Head of caudate nucleus (tissue), 42 donors: ENCODE results near the gene TEN1.
"Not testable (repeated sequence)": the region's sequence is repeated elsewhere in the genome, so short reads cannot be mapped to it uniquely, and the experiment has no call there.

ENCODE experiments used
- DNase-seq, 42 donors: peaks; one replicate each; pipeline versions ENCODE4 v3.0.0 to v3.0.0-alpha.2; 2020 to 2021; ENCODE audit warnings: mixed read lengths in 7 of 42
- intact Hi-C: fragments of 100-400 bp; cut with DNase I; formaldehyde crosslinking; loops from one replicate; pipeline ENCODE4 v1.15.0; 2022

Gene TEN1

DNA sequence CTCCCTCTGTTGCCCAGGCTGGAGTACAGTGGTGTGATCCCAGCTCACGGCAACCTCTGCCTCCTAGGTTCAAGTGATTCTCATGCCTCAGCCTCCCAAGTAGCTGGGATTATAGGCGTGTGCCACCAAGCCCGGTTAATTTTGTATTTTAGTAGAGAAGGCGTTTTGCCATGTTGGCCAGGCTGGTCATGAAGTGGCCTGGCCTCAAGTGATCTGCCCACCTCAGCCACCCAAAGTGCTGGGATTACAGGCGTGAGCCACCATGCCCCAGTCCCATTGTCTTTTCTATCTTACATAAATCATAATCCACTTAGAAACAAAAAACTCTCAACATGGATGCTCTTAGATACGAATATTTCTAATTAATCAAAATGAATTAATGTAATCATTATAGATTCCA is 3.9 kb upstream of the TEN1 start:
- not testable (repeated sequence) for DNase-seq
- intact Hi-C loops = loop anchor here (5.0 kb wide), 1 partner anchor 33 kb away; the partner anchor contains the start of gene FBF1

DNA sequence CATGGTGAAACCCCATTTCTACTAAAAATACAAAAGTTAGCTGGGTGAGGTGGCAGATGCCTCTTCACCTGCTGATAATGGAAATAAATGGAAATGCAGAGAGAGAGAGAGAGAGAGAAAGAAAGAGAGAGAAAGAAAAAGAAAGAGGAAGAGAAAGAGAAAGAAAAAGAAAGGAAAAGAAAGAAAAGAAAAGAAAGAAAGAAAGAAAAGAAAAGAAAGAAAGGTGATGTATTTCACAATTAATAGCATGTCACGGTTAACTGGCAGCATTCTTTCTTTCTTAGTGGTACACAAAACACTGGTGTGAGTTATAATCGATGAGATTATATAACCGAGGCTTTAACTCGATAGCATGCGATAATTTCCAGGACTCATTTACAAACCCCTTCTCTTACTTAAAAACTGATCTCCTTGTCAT is 3.3 kb upstream of the TEN1 start:
- intact Hi-C loops = loop anchor here (5.0 kb wide), 1 partner anchor 33 kb away; the partner anchor contains the start of gene FBF1
- no peak for DNase-seq

DNA sequence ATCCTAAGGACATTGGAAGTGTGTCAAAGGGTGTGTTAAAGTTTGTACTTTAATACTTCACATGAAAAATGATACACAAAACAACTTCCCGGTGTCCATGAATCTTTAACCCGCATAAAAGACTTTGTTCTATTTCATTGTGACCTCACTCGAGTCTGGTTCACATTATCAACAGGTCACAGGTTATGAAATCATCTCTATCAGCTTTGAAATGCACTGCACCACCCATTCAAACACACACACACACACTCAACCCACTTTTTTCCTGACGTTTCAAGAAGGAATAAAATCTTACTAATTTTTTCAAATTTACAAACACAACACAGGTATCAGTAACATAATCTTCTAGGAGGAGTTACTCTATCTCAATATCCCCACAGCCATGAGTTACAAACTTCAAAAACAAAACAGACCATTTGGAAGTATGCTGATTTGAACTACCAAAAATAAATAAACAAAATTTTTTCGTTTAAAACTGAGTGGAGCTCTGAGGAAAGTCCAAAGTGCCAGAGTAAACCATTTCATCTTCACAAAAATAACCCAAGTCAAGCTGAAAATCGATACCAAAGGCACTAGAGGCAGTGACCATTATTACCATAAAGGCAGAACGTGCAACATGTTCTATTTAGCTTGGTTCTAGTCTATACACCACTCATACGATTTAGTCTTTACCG is 2.7 kb upstream of the TEN1 start:
- no peak for DNase-seq
- intact Hi-C loops = loop anchor here (5.0 kb wide), 1 partner anchor 34 kb away; the partner anchor contains the start of gene FBF1

DNA sequence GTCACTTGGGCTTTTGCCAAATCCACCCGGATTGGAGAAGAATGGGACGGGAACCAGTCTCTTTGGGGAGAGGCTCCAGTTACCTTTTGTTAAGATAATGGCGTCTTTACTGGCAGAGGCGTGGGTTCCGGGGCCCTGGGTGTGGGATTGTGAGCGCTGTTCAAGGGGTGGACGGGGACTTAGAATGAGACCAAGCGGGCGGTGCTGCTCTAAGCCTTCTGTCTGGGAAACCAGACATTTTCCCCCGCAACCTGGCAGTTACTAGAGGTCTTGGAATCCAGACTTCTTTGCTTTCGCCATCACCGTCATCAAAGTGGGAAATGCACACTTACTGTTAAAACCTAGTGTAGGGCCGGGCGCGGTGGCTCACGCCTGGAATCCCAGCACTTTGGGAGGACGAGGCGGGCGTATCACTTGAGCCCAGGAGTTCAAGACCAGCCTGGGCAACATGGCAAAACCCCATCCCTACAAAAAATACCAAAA is 706 bp downstream of the TEN1 start:
- DNase-seq = no peak
- intact Hi-C loops = loop anchor here (5.0 kb wide), 1 partner anchor 37 kb away; the partner anchor contains the start of gene FBF1

DNA sequence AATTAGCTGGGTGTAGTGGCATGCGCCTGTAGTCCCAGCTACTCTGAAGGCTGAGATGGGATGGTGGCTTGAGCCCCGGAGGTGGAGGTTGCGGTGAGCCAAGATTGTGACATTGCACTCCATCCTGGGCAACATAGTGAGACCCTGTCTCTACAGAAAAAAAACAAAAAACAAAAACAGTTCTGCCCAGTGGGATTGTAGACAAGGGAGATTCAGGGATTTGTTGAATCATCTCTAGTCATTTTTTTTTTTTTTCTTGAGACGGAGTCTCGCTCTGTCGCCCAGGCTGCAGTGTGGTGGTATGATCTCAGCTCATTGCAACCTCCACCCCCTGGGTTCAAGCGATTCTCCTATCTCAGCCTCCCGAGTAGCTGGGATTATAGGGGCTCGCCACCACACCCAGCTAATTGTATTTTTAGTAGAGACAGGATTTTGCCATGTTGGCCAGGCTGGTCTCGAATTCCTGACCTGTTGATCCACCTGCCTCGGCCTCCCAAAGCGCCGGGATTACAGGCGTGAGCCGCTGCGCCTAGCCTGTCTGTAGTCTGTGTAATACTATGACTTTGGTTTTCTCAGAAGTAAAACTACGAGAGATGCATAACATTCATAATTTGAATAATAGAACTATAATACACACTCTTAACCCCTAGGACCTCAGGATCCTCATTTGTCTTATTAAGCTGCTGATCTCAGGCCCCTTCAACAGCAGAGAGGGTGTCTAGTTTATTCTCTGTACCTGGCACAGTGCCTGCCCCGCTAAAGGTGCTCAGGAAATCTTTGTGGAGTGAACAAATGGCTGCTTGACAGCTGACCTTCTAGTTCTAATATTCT is 1.4 kb downstream of the TEN1 start:
- peak in 1 of 42 donors; percentile 31 for DNase-seq
- intact Hi-C loops = no loop called here

DNA sequence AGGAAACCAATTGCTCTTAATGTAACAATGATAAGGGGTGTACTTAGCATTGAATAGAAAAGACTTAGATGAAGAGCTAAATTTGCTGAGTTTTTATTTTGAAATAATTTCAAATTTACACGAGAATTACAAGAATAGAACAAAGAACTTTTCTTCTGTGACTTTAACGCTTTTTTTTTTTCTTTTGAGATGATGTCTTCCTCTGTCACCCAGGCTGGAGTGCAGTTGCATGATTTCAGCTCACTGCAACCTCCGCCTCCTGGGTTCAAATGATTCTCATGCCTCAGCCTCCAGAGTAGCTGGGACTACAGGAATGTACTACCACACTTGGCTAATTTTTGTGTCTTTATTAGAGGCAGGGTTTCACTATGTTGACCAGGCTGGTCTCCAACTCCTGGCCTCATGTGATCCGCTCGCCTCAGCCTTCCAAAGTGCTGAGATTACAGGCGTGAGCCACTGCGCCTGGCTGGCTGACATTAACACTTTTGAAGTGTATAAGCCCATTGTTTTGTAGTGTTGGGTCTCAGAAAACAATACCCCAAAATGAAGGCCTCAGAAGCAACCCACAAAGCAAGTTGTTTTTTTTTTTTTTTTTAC is 2.1 kb downstream of the TEN1 start:
- no peak for DNase-seq
- intact Hi-C loops = no loop called here

DNA sequence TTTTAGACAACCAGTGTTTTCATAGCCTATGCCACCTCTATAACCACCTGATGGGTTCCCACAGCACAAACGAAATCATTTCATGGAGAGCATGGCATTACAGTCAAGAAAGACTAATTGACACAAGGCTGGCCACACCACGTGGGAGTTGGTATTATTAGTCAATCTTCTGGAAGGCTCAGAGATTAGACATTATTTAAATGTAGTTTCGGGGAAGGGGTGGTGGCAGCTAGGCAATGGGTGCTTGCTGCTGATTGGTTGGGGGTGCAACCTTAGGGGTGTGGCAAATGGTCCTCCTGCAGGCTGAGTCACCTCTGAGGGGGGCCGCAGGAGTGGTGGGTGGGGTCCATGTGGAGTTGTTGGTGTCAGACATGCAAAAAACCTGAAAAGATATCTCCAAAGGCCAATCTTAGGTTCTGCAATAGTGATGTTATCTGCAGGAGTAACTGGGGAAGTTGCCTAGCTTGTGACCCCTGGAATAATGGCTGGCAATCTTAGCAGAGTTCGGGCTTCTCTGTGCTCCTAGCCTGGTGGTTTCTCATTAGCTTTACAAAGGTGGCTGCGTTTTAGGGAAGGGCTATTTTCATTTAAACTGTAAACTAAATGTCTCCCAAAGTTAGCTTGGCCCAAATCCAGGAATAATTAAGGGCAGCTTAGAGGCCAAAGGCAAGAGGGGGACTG is 4.6 kb downstream of the TEN1 start:
- intact Hi-C loops = no loop called here

DNA sequence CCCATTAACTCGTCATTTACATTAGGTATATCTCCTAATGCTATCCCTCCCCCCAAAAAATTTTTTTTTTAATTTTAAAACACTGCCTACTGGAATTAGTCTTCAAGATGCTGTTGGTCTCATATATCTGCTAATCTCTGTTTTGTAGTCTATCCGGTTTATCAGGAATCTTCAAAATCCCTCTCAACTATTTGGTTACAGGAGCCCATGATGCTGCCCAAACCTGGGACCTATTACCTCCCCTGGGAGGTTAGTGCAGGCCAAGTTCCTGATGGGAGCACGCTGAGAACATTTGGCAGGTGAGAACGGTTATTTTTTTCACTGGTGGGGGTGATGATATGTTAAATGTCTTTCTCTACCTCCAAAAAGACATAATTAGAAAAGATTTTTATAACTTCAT is 6.9 kb downstream of the TEN1 start:
- DNase-seq = no peak
- intact Hi-C loops = no loop called here

More for the DNA sequence above, 4.6 kb downstream of the TEN1 start:
- DNase-seq = peak in 1 of 42 donors; percentile 42

DNA sequence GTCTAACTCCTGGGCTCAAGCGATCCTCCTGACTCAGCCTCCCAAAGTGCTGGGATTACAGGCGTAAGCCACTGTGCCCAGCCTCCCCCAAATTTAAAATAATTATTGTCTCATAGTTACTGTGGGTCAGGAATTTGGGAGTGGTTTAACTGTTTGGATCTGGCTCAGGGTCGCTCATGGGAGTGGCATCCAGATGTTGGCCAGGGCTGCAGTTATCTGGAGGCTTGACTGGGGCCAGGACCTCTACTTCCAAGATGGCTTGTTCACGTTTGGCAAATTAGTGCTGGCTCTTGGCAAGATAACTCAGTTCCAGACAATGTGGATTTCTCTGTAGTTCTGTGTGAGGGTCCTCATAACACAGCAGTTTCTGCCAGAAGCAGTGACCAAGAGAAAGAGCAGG is 8.0 kb downstream of the TEN1 start:
- peak in 1 of 42 donors; percentile 1 for DNase-seq
- intact Hi-C loops = no loop called here

DNA sequence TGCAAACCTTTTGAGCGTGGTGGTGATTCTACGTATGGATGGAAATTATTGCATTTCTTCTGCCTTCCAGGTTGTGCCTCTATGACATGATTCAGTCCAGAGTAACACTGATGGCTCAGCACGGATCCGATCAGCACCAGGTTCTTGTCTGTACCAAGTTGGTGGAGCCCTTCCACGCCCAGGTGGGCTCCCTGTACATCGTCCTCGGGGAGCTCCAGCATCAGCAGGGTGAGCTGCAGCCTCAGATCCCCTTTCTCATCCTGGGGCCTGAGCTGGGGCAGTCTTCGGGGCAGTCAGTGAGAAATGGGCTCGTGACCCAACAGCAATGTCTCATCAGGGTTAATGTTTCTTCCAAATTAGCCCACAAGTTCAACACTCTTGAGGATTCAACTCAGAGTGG is 12.4 kb downstream of the TEN1 start:
- DNase-seq = no peak
- intact Hi-C loops = no loop called here

DNA sequence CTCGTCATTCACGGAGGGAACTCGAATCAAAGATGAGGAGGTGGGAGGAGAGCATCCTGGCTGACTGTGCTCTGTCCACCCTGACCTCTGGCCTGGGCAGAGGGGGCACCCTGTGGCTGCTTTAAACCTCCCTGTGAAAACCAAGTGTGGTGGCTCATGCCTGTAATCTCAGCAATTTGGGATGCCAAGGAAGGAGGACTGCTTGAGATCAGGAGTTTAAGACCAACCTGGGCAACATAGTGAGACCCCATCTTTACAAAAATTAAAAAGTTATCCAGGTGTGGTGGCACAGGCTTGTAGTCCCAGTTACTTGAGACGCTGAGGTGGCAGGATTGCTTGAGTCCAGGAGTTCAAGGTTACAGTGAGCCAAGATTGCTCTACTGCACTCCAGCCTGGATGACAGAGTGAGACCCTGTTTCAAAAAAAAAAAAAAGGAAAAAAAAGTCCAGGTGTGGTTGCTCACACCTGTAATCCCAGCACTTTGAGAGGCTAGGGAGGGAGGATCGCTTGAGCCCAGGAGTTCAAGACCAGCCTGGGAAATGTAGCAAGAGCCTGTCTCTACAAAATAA is 15.8 kb downstream of the TEN1 start:
- no peak for DNase-seq
- intact Hi-C loops = no loop called here

DNA sequence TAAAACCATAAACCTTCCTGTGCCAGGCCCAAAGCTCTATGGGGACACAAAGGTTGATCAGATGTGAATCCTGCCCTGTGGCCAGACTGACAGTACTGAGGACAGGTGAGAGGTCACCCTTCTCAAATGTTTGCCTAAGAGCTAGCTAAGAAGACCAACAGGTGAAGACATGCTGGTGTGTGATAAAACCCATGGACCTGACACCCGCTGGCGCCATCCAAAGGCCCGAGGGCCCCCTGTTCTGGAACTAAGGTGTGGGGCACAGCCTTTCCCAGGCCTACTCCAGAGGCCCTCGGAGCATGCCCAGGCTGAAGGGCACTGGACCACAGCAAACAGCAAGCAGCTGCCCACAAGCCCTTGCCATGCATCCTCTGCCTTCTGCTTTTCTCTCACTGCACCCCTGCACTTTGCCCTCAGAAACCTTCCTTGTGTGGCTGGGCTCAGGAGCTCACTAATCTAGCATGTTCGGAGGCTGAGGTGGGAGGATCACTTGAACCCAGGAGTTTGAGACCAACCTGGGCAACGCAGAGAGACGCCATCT is 16.4 kb downstream of the TEN1 start:
- intact Hi-C loops = no loop called here
- no peak for DNase-seq

DNA sequence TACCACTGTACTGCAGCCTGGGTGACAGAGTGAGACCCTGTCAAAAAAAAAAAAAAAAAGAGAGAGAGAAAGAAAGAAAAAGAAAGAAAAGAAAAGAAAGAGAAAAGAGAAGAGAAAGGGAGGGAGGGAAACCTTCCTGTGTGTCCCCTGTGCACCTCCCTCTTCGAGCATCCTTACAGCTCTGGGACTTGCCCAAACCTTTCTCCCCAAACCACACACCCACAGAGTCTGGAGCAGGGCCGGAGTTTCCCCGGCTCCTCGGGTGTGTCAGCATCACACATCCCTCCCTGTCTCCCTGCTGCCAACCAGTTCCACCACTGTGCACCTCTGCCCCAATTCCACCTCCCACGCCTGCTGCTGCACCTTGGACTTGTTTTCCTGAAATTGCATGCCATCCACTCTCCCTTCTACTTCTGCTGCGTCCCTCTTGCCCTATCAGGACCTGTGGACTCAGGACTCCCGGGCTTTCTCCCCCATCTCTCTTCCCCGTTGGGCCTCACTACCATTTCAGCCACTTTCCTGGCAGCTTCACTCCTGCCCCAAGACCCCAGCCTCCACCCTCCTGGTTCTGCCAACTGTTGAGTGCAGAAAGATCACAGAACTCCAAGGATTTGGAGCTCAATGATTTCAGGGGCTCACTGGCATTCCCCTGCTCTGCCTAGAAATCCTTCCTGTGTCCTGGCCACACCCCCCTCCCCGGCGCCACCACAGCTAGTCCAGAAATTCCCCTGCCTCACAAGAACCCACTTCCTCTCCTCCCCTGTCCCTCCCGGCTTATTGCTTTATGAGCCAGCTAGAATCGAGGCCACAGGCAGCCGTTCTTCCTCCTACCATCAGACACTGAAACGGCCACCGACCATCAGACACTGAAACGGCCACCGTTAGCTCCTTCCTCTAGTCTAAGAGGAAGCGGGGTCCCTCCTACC is 17.9 kb downstream of the TEN1 start:
- DNase-seq = peak in 12 of 42 donors; percentile 8 to 52 (median 16)
- intact Hi-C loops = no loop called here

DNA sequence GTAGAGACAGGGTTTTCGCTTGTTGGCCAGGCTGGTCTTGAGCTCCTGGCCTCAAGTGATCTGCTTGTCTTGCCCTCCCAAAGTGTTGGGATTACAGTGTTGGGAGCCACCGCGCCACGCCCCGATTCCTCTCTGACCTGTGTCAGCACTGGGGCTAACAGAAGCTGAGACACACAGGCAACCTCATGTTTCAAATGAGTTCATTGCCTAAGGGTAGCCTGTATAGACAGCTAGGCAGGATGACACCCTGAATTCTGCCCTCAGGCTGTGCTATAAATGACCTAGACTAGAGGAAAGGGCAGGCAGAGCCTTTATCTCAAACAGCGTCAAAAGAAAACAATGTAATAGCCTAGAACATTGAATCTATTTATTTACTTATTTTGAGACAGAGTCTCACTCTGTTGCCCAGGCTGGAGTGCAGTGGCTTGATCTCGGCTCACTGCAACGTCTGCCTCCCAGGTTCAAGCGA is 19.3 kb downstream of the TEN1 start:
- DNase-seq = no peak

DNA sequence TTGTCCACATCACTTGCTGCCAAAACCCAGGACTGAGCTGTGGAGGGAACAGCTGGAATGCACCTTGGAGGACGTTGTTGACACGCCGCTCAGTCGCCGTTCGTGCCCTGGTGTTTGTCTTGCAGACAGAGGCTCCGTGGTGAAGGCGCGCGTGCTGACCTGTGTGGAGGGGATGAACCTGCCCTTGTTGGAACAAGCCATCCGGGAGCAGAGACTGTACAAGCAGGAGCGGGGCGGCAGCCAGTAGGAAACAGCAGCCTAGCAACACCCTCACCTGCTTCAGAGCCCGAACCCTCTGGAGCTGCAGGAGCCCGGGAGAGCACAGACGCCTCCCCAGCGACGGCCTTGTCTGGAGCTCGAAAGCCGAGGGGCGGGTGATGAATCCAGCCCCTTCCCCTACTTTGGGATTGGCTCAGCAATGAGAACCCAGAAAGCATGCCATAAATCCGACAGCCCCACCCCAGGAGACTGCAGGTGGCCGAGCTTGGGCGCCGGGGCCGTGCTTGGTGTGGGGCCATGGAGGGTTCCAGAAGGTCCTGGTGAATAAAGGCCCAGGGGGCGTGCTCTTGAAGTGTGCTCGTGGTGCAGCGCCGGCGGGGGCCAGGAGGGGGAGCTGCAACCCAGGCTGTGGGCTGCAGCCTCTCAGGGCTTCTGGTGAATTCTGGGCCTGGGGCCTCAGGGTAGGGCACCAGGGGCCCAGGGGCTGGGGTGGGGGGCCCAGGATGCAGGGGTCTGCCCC is 21.1 kb downstream of the TEN1 start:
- intact Hi-C loops = no loop called here
- peak in 24 of 42 donors; percentile 17 to 67 (median 36) for DNase-seq

More for the DNA sequence above, 19.3 kb downstream of the TEN1 start:
- intact Hi-C loops = no loop called here

DNA sequence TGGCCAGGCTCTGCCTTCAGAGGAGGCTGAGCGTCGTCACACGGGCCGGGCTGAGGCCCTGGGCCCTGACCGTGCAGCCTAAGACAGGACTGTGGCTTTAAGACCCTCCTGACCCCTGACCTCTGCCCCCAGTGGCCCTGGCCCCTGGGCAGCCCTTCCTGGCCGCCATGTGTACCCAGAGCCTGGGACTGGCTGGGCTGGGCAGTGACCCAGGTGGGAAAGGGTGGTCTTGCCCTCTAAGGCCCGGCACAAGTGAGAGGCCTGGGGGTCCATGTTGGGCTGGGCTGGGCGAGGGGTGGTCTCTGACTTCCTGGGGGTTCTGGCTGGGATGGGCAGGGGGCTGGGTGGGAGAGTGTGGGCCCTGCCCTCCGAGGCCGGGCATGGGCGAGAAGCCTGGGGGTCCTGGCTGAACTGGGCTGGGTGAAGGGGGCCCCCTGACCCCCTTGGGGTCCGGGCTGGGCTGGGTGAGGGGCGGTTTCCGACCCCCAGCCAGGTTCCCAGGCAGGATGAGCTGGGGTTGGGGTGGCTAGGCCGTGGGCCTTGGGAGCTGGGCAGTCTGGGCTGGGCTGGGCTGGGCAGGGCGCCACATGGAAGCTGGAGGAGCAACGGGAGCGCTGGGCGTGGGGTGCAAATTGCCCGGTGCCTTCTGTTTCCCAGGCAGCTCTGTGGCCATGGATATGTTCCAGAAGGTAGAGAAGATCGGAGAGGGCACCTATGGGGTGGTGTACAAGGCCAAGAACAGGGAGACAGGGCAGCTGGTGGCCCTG is 21.9 kb downstream of the TEN1 start, which contains the start of gene CDK3:
TSS of gene CDK3 (plus strand) at position 101 of the 767 bp plus-strand sequence. CDS start at position 672, 571 bp downstream.
- no peak for DNase-seq
- intact Hi-C loops = no loop called here
